Dedifferentiated amniotic fluid mesenchymal stem cell (primary cell): ENCODE measurements around the gene FCN1.
"Not testable (repeated sequence)": the region's sequence is repeated elsewhere in the genome, so short reads cannot be mapped to it uniquely, and the experiment has no call there.

Experiments used
- DNase-seq: peaks from one replicate; pipeline ENCODE4 v3.0.0-alpha.2; 2016; ENCODE audit errors: extremely low spot score

FCN1 gene

GRCh38 chr9:134917431-134918373, at the start of gene FCN1:
TSS of gene FCN1 (minus strand) at chr9:134917912. CDS start at chr9:134917871, 41 bp downstream.
- no peak for DNase-seq

- no peak for DNase-seq
These were observed 49.2 kb upstream of the FCN1 start for GRCh38 chr9:134966697-134967546.

- no peak for DNase-seq
These were observed 48.6 kb upstream of the FCN1 start for GRCh38 chr9:134966270-134966669.

GRCh38 chr9:134965851-134966250, 48.1 kb upstream of the FCN1 start:
- no peak for DNase-seq

GRCh38 chr9:134965411-134965810, 47.7 kb upstream of the FCN1 start:
- DNase-seq, result no peak

- no peak for DNase-seq
These were observed 46.8 kb upstream of the FCN1 start for GRCh38 chr9:134964271-134965055.

- DNase-seq, result no peak
These were observed 45.8 kb upstream of the FCN1 start for GRCh38 chr9:134963546-134963945.

- DNase-seq, result no peak
These were observed 45.3 kb upstream of the FCN1 start for GRCh38 chr9:134962973-134963364.

- no peak for DNase-seq
These were observed 44.6 kb upstream of the FCN1 start for GRCh38 chr9:134962065-134962972.

GRCh38 chr9:134961331-134962064, 43.8 kb upstream of the FCN1 start:
- DNase-seq, result no peak

- DNase-seq, result no peak
These were observed 43.0 kb upstream of the FCN1 start for GRCh38 chr9:134960701-134961181.

- DNase-seq, result no peak
These were observed 42.2 kb upstream of the FCN1 start for GRCh38 chr9:134959971-134960310.

GRCh38 chr9:134959126-134959970, 41.6 kb upstream of the FCN1 start:
- DNase-seq, result no peak

GRCh38 chr9:134957945-134958227, 40.2 kb upstream of the FCN1 start:
- DNase-seq, result no peak

- no peak for DNase-seq
These were observed 39.6 kb upstream of the FCN1 start for GRCh38 chr9:134957165-134957944.

GRCh38 chr9:134956387-134956786, 38.7 kb upstream of the FCN1 start:
- not testable (repeated sequence) for DNase-seq

- no peak for DNase-seq
These were observed 38.1 kb upstream of the FCN1 start for GRCh38 chr9:134955801-134956200.

GRCh38 chr9:134955156-134955555, 37.4 kb upstream of the FCN1 start:
- no peak for DNase-seq

GRCh38 chr9:134951994-134952393, 34.3 kb upstream of the FCN1 start:
- no peak for DNase-seq
